ENCODE results near the gene SLC24A3. TPM values are rescaled to one million over a fixed set of nuclear protein-coding genes. Genes with fewer than 3 reads are reported as not detected.
"Not testable (repeated sequence)": the region's sequence is repeated elsewhere in the genome, so short reads cannot be mapped to it uniquely, and the experiment has no call there.

The SLC24A3 gene
- total RNA-seq, 1 donor from 2014 or later, result 0.62 TPM

- DNase-seq, result no peak
- intact Hi-C loops (cut with micrococcal nuclease), result no loop called here
- no peak for ATAC-seq
Measured at GRCh38 chr20:19659448-19659847, 447.0 kb downstream of the SLC24A3 start.

GRCh38 chr20:19660808-19661378 lies 448.5 kb downstream of the SLC24A3 start:
- intact Hi-C loops (cut with micrococcal nuclease), result loop anchor here (5.0 to 10.0 kb wide), 3 partner anchors 34 to 454 kb away; no protein-coding TSS in a partner anchor
- no peak for ATAC-seq
- DNase-seq, result no peak

GRCh38 chr20:19661717-19662636 lies 449.5 kb downstream of the SLC24A3 start:
- DNase-seq (peak; percentile 56), ATAC-seq (peak; percentile 74)
- intact Hi-C loops (cut with micrococcal nuclease), result loop anchor here (5.0 to 10.0 kb wide), 3 partner anchors 35 to 455 kb away; no protein-coding TSS in a partner anchor

- intact Hi-C loops (cut with micrococcal nuclease), result loop anchor here (5.0 to 10.0 kb wide), 3 partner anchors 35 to 455 kb away; no protein-coding TSS in a partner anchor
- ATAC-seq (no peak), DNase-seq (no peak)
Measured at GRCh38 chr20:19662637-19662995, 450.2 kb downstream of the SLC24A3 start.

GRCh38 chr20:19668418-19668817 lies 456.0 kb downstream of the SLC24A3 start:
- ATAC-seq (no peak), DNase-seq (no peak)
- intact Hi-C loops (cut with micrococcal nuclease), result loop anchor here (10.0 kb wide), 1 partner anchor 64 kb away; no protein-coding TSS in a partner anchor

GRCh38 chr20:19670829-19671228 lies 458.4 kb downstream of the SLC24A3 start:
- no peak for ATAC-seq

GRCh38 chr20:19671374-19671773 lies 458.9 kb downstream of the SLC24A3 start:
- no peak for DNase-seq
- no peak for ATAC-seq
- intact Hi-C loops (cut with micrococcal nuclease), result no loop called here

More at GRCh38 chr20:19670829-19671228, 458.4 kb downstream of the SLC24A3 start:
- intact Hi-C loops (cut with micrococcal nuclease), result no loop called here
- DNase-seq, result no peak

GRCh38 chr20:19672498-19672897 lies 460.1 kb downstream of the SLC24A3 start:
- intact Hi-C loops (cut with micrococcal nuclease), result no loop called here
- DNase-seq, result no peak
- no peak for ATAC-seq

GRCh38 chr20:19673575-19673974 lies 461.1 kb downstream of the SLC24A3 start:
- DNase-seq (no peak), ATAC-seq (no peak)
- intact Hi-C loops (cut with micrococcal nuclease), result no loop called here

- ATAC-seq (no peak), DNase-seq (no peak)
- intact Hi-C loops (cut with micrococcal nuclease), result no loop called here
Measured at GRCh38 chr20:19676202-19676601, 463.8 kb downstream of the SLC24A3 start.

- DNase-seq, result no peak
- intact Hi-C loops (cut with micrococcal nuclease), result no loop called here
Measured at GRCh38 chr20:19677336-19677735, 464.9 kb downstream of the SLC24A3 start.

GRCh38 chr20:19678591-19678990 lies 466.1 kb downstream of the SLC24A3 start:
- ATAC-seq; DNase-seq; intact Hi-C loops (cut with micrococcal nuclease): not testable (repeated sequence)

More at GRCh38 chr20:19677336-19677735, 464.9 kb downstream of the SLC24A3 start:
- ATAC-seq, result no peak

GRCh38 chr20:19679900-19680495 lies 467.6 kb downstream of the SLC24A3 start:
- no peak for ATAC-seq

GRCh38 chr20:19682249-19682648 lies 469.8 kb downstream of the SLC24A3 start:
- no peak for ATAC-seq
- intact Hi-C loops (cut with micrococcal nuclease), result no loop called here

More at GRCh38 chr20:19679900-19680495, 467.6 kb downstream of the SLC24A3 start:
- DNase-seq, result no peak
- intact Hi-C loops (cut with micrococcal nuclease), result no loop called here

GRCh38 chr20:19683188-19683587 lies 470.7 kb downstream of the SLC24A3 start:
- DNase-seq (no peak), ATAC-seq (no peak)
- intact Hi-C loops (cut with micrococcal nuclease), result no loop called here

More at GRCh38 chr20:19682249-19682648, 469.8 kb downstream of the SLC24A3 start:
- DNase-seq, result no peak

- ATAC-seq (no peak), DNase-seq (no peak)
- intact Hi-C loops (cut with micrococcal nuclease), result no loop called here
Measured at GRCh38 chr20:19683822-19684221, 471.4 kb downstream of the SLC24A3 start.

- peak; percentile 91 for ATAC-seq
- intact Hi-C loops (cut with micrococcal nuclease), result no loop called here
- peak; percentile 88 for DNase-seq
Measured at GRCh38 chr20:19688031-19688806, 475.8 kb downstream of the SLC24A3 start.

GRCh38 chr20:19690462-19690861 lies 478.0 kb downstream of the SLC24A3 start:
- DNase-seq (no peak), ATAC-seq (no peak)
- intact Hi-C loops (cut with micrococcal nuclease), result loop anchor here (10.0 kb wide), 1 partner anchor 94 kb away; no protein-coding TSS in a partner anchor

- intact Hi-C loops (cut with micrococcal nuclease), result loop anchor here (10.0 kb wide), 1 partner anchor 94 kb away; no protein-coding TSS in a partner anchor
- no peak for DNase-seq
- ATAC-seq, result peak; percentile 62
Measured at GRCh38 chr20:19691125-19691524, 478.7 kb downstream of the SLC24A3 start.
